ENCODE results near the gene ZNF567.

GRCh38 chr19:36672368-36672767, 15.0 kb upstream of the ZNF567 start:
- TF ChIP-seq POLR2A (IDR thresholded peaks at IDR 0.05; ENCODE audit: low read length) (no peak), GATA1 (IDR thresholded peaks at IDR 0.05; ENCODE audit: low read depth, low read length) (no peak)
